ENCODE measurements around the gene LSM4.

Gene LSM4

GRCh38 chr19:18301718-18302111 lies 21.2 kb downstream of the LSM4 start:
- no peaks in the 10 kb centered on the region for H3K9me3 ChIP-seq (ENCODE audit: control insufficient read depth, insufficient read depth, low read depth, low read length)
- POLR2A ChIA-PET: interaction anchor here (0.6 to 2.8 kb wide), 5 partner anchors 9 to 32 kb away, joined by 3 to 10 read pairs (median 7); partner anchors contain the start of gene JUND
- TF ChIP-seq ZNF121 (tag by site-specific recombination; IDR thresholded peaks at IDR 0.05): peak; percentile 95
- no peak for TF ChIP-seq ZNF311 (tag by site-specific recombination; IDR thresholded peaks at IDR 0.05; ENCODE audit: borderline replicate concordance)
- TF ChIP-seq ZNF423 (tag by site-specific recombination; IDR thresholded peaks at IDR 0.05): no peak
- no peak for TF ChIP-seq ZNF558 (tag by site-specific recombination; IDR thresholded peaks at IDR 0.05)
- no peak for TF ChIP-seq BCL11B (tag by site-specific recombination; IDR thresholded peaks at IDR 0.05; ENCODE audit: low read depth)
- peak; percentile 72; the same call in 1 of the 2 replicates for TF ChIP-seq ZNF580 (tag by site-specific recombination; IDR thresholded peaks at IDR 0.05)
- H3K4me1 ChIP-seq (ENCODE audit: control insufficient read depth, insufficient read depth, low read length): peaks cover 5% of the 10 kb centered on the region; the same call in 1 of the 2 replicates
- CTCF ChIA-PET: interaction anchor here (1.2 to 5.0 kb wide), 4 partner anchors 9 to 189 kb away, joined by 3 to 41 read pairs (median 10); partner anchors contain the start of gene LSM4
- H3K36me3 ChIP-seq (ENCODE audit: control insufficient read depth in 2 of 2, insufficient read depth in 1 of 2, low read length in 2 of 2): peaks cover 0 to 8% of the 10 kb centered on the region in 2 experiments; a peak in 1 of 3 replicates
- no peak overlapping the region for H3K27ac ChIP-seq (ENCODE audit: extremely low read depth, low read depth, low read length)
- H3K4me3 ChIP-seq (ENCODE audit: low read depth, low read length): no peak overlapping the region

GRCh38 chr19:18300930-18301717 lies 21.8 kb downstream of the LSM4 start:
- ChIA-PET CTCF (interaction anchor here (1.2 to 5.0 kb wide), 4 partner anchors 8 to 188 kb away, joined by 3 to 41 read pairs (median 10); partner anchors contain the start of gene LSM4), POLR2A (interaction anchor here (1.0 to 2.8 kb wide), 3 partner anchors 9 to 21 kb away, joined by 3 to 10 read pairs (median 7); partner anchors contain the start of gene JUND)
- no peak overlapping the region for H3K27ac ChIP-seq (ENCODE audit: extremely low read depth, low read depth, low read length)
- H3K36me3 ChIP-seq (ENCODE audit: control insufficient read depth in 2 of 2, insufficient read depth in 1 of 2, low read length in 2 of 2): peaks cover 0 to 3% of the 10 kb centered on the region in 2 experiments; a peak in 1 of 3 replicates
- H3K4me1 ChIP-seq (ENCODE audit: control insufficient read depth, insufficient read depth, low read length): peaks cover 5% of the 10 kb centered on the region; the same call in 1 of the 2 replicates
- no peak for TF ChIP-seq RBAK (tag by site-specific recombination; IDR thresholded peaks at IDR 0.05)
- TF ChIP-seq ZNF626 (tag by site-specific recombination; IDR thresholded peaks at IDR 0.05): no peak
- no peak for TF ChIP-seq ZEB2 (tag by site-specific recombination; IDR thresholded peaks at IDR 0.05)
- TF ChIP-seq OSR2 (tag by site-specific recombination; IDR thresholded peaks at IDR 0.05): no peak
- no peak for TF ChIP-seq PRDM1 (tag by site-specific recombination; IDR thresholded peaks at IDR 0.05)
- no peak for TF ChIP-seq ZNF785 (tag by site-specific recombination; IDR thresholded peaks at IDR 0.05)
- no peak for TF ChIP-seq ZNF488 (tag by site-specific recombination; IDR thresholded peaks at IDR 0.05)
- TF ChIP-seq ZNF10 (tag by site-specific recombination; IDR thresholded peaks at IDR 0.05): no peak
- TF ChIP-seq ZNF571 (tag by site-specific recombination; IDR thresholded peaks at IDR 0.05): no peak
- TF ChIP-seq PRDM4 (tag by site-specific recombination; IDR thresholded peaks at IDR 0.05): no peak
- TF ChIP-seq ZNF157 (tag by site-specific recombination; IDR thresholded peaks at IDR 0.05): no peak
- TF ChIP-seq ZNF600 (tag by site-specific recombination; IDR thresholded peaks at IDR 0.05): no peak
- no peak for TF ChIP-seq ZNF704 (tag by site-specific recombination; IDR thresholded peaks at IDR 0.05)
- no peak for TF ChIP-seq ZNF175 (tag by site-specific recombination; IDR thresholded peaks at IDR 0.05)
- TF ChIP-seq TCF7L2 (IDR thresholded peaks at IDR 0.05; ENCODE audit: borderline replicate concordance, low read depth, low read length): no peak
- TF ChIP-seq ATF2 (tag by site-specific recombination; IDR thresholded peaks at IDR 0.05; ENCODE audit: low read depth): no peak
- 0 out of 2 replicates have a peak, but pooled peaks have one; percentile 70 for TF ChIP-seq KLF1 (tag by site-specific recombination; IDR thresholded peaks at IDR 0.05)
- 0 out of 2 replicates have a peak, but pooled peaks have one; percentile 67 for TF ChIP-seq ZNF792 (tag by site-specific recombination; IDR thresholded peaks at IDR 0.05)
- TF ChIP-seq KLF17 (tag by site-specific recombination; IDR thresholded peaks at IDR 0.05): peak; percentile 95
- TF ChIP-seq REPIN1 (tag by site-specific recombination; IDR thresholded peaks at IDR 0.05; ENCODE audit: low read depth): no peak
- no peak for TF ChIP-seq ZSCAN16 (tag by site-specific recombination; IDR thresholded peaks at IDR 0.05)
- H3K4me3 ChIP-seq (ENCODE audit: low read depth, low read length): no peak overlapping the region
- no peaks in the 10 kb centered on the region for H3K9me3 ChIP-seq (ENCODE audit: control insufficient read depth, insufficient read depth, low read depth, low read length)
